HG03135 (cell line): ENCODE measurements around the gene LIN7A.

Experiments
- ATAC-seq: cut with Tn5 transposase; IDR thresholded peaks from one replicate; pipeline ENCODE4 v1.9.1; 2021; ENCODE audit warnings: mild to moderate bottlenecking, moderate library complexity; ENCODE audit not compliant: unreplicated experiment

Gene LIN7A

DNA sequence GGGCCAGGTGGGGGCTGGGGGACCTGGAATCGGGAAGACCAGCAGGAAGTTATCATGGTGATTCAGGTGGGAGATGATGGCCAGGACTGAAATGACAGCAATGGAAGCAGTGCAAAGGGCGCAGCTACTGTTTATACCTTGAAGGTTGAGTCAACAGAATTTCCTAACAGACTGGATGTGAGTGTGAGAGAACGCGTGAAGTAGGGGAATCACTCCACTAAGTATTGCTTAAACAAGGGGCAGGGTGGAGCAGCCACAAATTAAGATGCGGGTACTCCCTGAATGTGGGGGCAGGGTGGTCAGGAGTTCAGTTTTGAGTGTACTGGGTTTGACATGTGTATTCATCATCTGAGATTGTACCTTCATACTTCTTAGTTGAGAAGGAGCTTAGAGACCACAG lies 175.9 kb downstream of the LIN7A start:
- ATAC-seq = no peak

DNA sequence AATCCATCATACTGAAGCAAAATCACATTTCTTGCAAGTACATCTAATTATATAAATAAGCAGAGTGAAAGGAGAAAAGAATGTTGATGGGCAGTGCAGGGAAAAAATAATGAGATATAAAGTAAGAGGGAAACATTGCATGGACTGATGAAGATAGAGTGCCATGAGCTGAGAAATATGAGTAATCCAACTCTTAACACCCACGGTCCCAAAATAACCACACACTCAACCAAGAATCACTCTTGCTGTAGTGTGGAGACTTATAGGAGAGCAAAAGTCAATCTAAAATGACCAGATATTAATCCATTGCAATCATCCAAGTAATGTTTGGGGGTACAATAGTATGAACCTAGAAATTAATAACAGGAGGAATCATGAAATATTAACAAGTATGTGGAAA lies 180.9 kb downstream of the LIN7A start:
- ATAC-seq = no peak

DNA sequence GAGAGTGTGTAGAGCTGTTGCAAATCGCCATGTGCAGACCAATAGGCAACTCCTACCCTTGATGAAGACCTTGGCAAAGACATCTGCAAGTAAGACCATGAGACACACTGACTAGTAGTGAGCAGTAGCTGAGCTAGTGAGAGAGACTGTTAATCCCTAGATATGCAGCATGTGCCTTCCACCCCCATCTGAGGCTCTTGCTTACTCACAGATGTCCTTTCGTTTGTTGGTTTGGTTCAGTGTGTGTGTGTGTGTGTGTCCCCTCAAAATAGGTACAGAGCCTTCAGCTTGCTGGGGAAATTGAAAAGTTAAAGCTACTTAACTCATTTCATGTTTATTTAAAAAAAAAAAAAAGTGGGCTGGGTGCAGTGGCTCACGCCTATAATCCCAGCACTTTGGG lies 183.5 kb downstream of the LIN7A start:
- no peak for ATAC-seq

DNA sequence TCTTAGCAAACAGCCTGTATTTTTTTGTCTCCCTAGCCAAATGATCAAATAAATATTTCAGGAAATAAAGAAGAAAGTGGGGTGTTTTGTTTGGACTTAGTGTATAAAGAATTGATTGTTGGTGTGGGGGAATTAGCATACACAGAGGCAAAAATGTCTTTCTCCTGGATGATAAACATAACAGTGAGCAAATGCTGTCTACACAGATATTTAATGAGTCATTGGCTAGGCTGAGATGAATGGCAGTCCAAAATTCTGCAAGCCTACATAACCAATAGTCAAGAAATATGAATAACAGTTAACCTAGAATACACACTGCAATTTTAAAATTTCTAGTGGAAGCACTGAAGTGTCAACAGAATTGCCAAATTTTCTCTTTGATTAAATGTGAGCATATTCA lies 185.3 kb downstream of the LIN7A start:
- no peak for ATAC-seq

DNA sequence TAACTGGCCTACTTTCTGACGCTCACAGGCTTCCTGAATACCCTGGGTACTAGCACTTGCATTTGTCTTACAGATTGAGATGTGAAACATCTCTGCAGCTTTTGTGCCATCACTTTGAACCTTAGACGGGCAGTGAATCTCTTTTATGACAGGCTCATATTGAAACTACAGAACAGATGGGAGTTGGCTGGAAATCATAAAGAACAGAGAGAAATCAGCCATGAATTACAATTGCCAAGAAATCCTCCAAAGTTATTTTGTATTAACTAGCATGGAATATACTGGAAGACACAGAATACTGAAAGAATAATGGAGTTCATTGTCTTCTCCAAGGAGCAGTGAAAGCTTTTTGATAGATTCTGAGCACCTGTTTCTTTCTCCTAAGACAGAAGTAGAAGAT lies 188.3 kb downstream of the LIN7A start:
- no peak for ATAC-seq

DNA sequence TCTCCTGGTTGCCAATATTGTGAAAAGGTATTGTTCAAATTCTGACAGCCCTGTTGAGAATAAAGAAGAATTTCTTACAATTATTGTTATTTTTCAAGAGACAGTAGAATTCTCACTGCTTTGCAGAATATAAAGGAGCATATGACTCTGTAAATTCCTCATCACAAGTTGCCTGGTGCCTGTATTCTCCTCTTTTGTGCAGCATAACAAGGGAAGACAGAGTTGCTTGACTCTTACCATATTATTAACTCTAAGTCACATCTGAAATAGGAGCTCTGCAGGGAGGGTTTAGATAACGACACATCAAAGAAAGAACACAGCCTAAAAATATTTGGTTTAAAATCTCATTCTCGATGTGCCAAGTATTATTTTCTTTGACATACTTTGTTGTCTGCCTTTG lies 189.9 kb downstream of the LIN7A start:
- no peak for ATAC-seq

DNA sequence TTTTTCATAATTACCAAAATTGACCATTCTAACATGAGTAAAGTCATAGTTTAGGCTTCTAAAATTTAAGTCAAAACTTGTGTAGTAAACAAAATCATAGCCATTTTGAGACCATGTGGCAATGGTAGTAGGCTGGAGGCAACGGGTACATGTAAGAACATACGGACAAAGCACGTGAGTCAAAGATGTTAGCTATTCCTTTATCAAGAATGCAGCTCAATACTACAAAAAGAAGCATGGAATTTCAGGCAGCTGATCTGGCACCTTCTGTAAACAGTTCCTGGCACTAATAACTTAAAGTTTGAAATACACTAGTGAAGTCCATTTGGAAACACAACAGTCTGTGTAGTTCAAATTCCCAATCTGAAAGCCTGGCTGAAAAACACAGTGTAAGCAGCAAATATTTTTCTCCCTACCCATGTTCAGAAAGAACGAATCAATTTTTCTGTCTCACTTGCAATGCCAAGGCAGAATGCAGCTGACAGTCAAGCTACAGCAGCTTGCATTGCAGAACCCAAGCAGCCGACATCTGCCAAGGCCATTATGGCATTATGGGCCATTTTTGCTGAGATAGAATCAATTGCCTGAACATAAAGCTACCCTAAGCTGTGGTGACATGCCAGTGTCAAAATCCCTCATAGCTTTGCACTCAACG lies 191.8 kb downstream of the LIN7A start:
- no peak for ATAC-seq
